22Rv1 (cell line): ENCODE measurements around the gene ARHGAP36.

Experiments used
- H3K27ac ChIP-seq: fragments of 450-650 bp; 2 replicates; pipeline ENCODE4 v1.5.1; 2017
- ZFX ChIP-seq: fragments of 450-650 bp; IDR thresholded peaks from 2 replicates; pipeline ENCODE4 v1.6.1; 2017; ENCODE audit warnings: antibody characterized with exemption, borderline replicate concordance
- TF ChIP-seq, protein P1 (sequence below): fragments of 450-650 bp; IDR thresholded peaks from 2 replicates; pipeline ENCODE4 v1.5.1; 2017; ENCODE audit warnings: mild to moderate bottlenecking

ARHGAP36 gene

DNA sequence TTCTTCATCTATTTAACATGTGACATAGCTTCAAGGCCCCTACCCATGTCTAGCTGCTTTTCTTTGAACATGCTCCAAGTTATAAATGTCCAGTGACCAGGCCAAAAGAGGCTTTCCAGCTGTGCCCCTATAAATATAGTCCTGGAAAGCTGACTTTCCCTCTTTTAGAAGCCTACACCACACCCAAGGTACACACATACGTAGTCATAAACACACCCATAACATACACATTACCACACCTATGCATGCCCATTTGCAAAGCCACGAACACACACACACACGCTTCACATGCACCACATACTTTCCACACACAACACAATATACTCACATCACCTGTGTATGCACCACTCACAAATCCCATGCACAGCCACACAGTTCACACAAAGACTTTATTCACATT lies 2.0 kb downstream of the ARHGAP36 start:
- TF ChIP-seq, protein P1, sequence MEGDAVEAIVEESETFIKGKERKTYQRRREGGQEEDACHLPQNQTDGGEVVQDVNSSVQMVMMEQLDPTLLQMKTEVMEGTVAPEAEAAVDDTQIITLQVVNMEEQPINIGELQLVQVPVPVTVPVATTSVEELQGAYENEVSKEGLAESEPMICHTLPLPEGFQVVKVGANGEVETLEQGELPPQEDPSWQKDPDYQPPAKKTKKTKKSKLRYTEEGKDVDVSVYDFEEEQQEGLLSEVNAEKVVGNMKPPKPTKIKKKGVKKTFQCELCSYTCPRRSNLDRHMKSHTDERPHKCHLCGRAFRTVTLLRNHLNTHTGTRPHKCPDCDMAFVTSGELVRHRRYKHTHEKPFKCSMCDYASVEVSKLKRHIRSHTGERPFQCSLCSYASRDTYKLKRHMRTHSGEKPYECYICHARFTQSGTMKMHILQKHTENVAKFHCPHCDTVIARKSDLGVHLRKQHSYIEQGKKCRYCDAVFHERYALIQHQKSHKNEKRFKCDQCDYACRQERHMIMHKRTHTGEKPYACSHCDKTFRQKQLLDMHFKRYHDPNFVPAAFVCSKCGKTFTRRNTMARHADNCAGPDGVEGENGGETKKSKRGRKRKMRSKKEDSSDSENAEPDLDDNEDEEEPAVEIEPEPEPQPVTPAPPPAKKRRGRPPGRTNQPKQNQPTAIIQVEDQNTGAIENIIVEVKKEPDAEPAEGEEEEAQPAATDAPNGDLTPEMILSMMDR, result no peak
- TF ChIP-seq ZFX, result no peak
- H3K27ac ChIP-seq, result no peak overlapping the region

DNA sequence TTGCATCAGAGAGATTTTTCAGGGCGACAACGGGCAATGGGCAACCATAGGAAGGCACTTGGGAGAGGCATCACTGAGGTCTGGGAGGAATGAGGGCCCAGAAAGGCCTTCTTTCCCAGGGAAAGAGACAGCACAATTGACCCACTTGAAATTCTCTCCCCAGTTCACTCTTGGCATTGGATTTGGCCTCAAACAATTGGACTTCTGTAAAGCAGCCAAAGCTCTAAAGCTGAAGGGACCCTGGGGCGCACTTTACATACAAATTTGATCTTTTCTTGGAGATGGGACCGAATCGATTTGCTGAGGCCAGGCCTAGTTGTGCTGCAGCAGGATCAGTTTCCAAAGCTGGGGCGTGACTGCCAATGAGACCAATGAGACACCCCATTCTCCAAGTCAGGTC lies 3.2 kb downstream of the ARHGAP36 start:
- no peak overlapping the region for H3K27ac ChIP-seq
- TF ChIP-seq, protein P1, result no peak
- no peak for TF ChIP-seq ZFX

DNA sequence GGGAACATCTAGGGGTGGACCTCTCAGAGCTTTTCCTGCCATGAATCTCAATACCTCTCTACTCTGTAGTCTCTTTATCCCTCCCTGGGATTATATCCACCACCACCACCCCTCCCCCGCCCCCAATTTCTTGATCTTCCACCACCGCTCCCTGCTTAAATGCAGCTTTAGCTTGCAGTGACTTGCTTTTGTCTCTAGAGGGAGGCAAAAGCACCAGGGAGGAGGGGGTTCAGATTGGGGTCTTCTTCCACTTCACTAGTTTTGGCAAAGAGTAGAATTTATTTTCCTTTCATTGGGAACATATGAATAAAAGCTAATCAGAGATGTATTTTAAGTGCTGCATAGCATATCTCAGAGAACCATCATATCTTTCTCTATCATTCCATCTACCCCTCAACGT lies 5.5 kb downstream of the ARHGAP36 start:
- TF ChIP-seq ZFX, result no peak
- TF ChIP-seq, protein P1, result peak; percentile 37
- no peak overlapping the region for H3K27ac ChIP-seq

DNA sequence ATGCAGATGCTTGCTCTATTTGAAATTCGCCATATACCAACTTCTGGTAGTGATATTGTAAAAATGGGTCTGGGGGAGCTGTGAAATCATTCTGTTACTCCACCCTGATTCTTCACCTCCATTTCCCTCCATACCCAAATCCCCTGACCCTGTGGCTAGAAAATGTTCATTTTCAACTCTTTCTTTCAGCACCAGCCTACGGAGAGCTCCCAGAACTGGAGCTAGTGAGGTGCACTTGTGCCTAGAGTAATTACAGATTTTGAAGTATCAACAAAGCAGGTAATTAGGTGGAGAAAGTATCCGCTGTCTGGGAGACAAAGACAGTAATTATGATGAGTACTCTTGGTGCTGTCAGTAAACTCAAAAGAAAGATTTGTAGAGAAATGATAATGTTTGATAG lies 8.1 kb downstream of the ARHGAP36 start:
- H3K27ac ChIP-seq, result no peak overlapping the region
- no peak for TF ChIP-seq ZFX
- TF ChIP-seq, protein P1, result no peak

DNA sequence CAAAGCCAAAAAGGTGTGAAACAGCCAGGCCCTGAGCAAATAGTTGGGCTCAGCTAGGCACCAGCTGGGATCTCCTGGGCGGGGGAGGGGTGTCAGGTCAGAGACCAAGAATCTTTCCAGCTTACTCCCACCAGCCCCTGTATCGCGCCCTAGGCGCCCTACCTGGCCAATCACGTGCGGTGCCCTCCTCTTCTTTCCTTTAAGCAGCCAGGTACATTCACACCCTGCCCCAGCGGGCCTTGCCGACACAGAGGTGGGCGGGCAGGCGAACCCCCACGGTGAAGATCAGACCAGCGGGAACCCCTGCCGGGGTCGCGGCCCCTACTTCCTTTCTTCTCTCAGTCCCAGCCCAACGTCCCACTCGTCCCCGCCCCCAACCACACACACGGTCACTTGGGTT lies 9.1 kb downstream of the ARHGAP36 start:
- no peak for TF ChIP-seq ZFX
- TF ChIP-seq, protein P1, result no peak

DNA sequence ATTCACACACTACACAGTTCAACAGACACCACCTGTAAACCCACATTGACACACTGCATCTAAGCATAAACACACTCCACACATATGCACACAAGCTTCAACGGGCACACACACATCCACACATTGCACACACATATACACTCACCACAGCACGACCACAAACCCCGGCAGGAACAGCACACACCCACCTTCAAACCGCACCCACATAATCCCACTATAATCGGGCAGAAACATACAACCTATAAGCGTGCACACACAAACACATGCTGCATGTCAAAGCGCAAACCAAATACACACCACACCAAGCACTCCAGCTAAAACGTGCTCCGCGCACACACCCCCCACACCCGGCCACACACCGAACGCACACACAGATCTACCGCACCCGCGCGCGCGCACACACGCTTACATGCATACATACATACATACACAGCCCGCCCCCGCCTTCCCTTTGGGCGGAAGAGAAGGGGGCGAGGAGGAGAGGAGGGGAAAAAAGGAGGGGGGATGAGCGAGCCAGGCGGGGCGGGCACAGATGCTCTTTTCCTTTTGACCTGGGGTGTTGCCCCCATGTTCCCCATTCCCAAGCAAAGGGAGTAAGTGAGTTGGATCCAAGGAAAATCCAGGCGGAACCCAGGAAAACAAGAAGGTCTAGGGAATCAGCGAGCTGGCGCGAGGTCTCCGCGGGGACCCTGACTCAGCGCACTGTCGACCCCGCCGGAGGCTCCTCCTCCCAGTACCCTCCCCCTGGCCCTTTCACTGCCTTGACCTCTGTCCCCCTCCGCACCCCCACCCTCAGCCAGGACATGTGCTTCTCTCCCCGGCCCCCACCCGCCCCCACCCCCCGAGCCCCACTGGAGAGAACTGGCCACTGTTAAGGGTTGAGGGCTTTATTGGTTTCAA lies 9.9 kb downstream of the ARHGAP36 start:
- no peak for TF ChIP-seq ZFX
- TF ChIP-seq, protein P1, result no peak
- no peak overlapping the region for H3K27ac ChIP-seq

More for the DNA sequence above, 9.1 kb downstream of the ARHGAP36 start:
- no peak overlapping the region for H3K27ac ChIP-seq

DNA sequence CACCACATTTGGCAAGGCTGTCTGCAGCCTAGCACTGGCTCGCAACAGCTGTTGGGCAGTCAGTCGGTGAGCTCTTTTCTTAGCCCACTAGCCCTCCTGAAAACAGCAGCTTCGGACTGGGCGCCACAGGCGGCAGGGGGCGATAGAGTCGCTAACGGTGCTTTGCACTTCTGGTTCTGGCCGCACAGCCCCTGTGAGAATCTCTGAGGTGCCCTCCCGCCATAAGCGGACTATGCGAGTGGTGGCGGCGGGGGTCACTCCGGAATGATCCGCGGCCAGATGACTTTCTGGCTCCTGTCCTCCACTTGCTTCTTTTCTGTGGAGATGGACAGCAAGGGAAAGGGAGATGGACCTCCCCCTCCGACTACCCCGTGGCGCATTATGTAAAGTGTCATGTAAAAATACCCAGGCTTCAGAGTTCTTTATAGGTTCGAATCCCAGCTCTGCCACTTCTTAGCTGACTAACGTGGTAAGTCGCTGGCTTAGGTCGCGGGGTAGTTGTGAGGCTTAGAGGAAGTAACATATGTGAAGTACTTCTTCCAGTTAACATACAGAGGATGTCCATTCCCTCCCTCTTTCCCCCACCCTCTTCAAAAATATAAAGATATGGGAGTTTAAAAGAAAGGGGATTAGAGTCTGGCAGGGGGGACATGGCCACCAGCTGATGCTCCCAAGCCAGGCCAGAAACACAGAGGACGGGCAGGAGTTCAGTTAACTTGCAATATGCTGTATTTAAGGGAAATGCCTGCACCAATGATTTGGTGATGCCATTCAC lies 11.0 kb downstream of the ARHGAP36 start:
- H3K27ac ChIP-seq, result no peak overlapping the region
- TF ChIP-seq, protein P1, result peak; percentile 73
- TF ChIP-seq ZFX, result no peak
